Globus pallidus (tissue), 1 donor: ENCODE measurements around the gene CNTROB.

Experiments
- DNase-seq: peaks from one replicate; pipeline ENCODE4 v3.0.0-alpha.2; 2015; ENCODE audit warnings: low spot score

CNTROB gene

GRCh38 chr17:7984904-7985303 lies 52.9 kb downstream of the CNTROB start:
- DNase-seq, result no peak

- no peak for DNase-seq
Measured at GRCh38 chr17:7987112-7987893, 55.3 kb downstream of the CNTROB start.

GRCh38 chr17:7988750-7989178 lies 56.8 kb downstream of the CNTROB start:
- peak; percentile 74 for DNase-seq

GRCh38 chr17:7989781-7990655 lies 58.0 kb downstream of the CNTROB start:
- peak; percentile 51 for DNase-seq

- DNase-seq, result no peak
Measured at GRCh38 chr17:7992516-7992915, 60.5 kb downstream of the CNTROB start.

- no peak for DNase-seq
Measured at GRCh38 chr17:7992924-7993323, 60.9 kb downstream of the CNTROB start.

GRCh38 chr17:7993972-7994589 lies 62.1 kb downstream of the CNTROB start:
- no peak for DNase-seq

- no peak for DNase-seq
Measured at GRCh38 chr17:7995724-7996123, 63.7 kb downstream of the CNTROB start.

GRCh38 chr17:7997186-7997585 lies 65.2 kb downstream of the CNTROB start:
- DNase-seq, result no peak
